Activated effector memory CD4-positive, alpha-beta T cell treated with Interleukin-2 at 50 U/mL for 16 hours (primary cell): ENCODE measurements around the gene GNB1L.

Source experiments
- DNase-seq: peaks from one replicate; pipeline ENCODE4 v3.0.0-alpha.2; 2020

GNB1L gene

DNA sequence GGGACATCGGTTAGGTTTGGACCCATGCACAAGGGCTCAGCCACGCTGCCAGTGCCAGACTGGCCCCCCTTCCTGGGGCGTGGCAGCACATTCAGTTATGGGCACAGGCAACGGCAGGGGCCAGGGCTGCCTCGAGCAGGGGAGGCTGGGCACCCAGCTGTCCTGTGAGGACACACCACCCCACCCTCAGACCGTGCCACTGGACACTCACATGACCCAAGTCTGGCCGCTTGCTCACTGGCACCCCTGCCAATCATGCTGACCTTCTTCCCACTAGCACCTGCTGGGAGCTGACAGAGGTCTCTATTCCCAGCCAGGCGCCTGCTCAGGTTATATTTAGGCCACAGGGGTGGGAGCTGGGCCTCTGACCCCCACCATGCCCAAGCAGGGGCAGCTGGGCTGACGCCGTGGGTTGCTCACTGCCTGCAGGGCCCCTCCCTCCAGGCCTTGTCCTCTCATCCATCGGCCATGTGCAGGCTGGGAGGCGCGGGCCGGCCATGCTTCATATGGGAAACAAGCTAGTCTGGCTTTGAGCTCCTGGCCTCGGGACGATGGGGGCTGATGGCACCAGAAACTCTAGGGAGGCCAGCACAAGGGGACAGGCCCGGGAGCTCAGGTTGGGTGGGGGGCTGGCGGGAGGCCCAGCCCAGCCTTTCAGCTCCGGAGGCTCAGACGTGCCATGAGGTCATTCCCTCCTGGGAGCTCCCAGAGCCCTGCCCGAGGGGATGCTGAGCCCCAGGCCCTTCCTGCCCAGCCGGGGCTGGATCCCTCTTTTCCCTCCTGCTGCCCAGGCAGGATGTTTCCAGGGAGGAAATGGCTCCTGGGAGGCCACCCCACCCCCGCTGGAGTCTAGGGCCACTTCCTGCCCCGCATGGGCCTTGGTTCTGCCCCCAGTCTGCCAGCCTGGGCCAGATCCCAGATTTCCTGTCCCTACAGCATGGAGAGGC is 109.2 kb downstream of the GNB1L start:
- DNase-seq, result no peak

DNA sequence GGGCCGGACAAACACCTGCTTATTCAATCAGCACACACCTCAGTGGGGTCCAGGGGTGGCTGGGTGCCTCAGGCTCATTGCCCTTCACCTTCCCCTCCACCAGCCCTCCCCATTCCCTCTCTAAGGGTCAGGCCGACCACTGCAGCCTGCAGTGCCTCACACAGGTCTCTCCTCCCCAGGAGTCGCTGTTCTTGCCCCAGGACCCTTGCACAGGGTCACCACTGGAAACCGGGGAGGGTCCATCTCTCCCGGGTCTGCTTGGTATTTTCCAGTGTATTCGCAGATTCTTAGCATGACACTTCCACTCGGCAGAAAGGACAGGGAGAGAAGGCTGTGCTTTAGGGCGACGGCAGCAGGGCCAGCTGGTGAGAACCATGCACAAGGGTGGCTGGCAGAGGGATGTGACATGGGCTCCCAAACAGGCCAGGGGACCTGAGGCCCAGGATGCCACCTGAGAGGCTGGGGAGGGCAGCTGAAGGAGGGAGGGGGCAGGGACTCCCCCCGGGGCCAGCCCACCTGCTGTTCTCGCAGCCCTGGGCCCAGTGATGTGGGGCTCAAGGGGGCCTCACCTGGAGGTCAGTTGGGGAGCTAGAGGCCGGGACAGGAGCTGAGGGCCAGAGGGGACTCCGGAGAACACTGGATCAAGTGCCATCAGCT is 110.2 kb downstream of the GNB1L start:
- no peak for DNase-seq

DNA sequence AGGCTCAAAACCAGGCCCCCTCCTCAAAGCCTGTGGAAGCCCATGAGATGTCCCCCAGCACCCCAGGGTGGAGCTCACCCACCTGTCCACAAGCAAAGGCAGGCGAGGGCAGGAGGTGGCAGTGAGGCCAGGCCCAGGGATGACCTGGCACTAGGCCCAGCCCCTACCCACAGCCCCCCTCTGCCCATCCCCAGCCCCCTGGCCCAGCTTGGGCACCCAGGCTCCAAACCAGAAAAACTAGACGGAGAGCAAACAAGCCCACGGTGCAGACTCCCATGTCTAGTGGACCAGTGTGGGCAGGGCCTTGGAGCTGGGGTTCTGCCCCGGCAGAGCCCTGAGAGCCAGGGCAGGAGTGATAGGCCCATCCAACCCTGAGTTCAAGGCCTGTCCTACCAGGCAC is 111.0 kb downstream of the GNB1L start:
- no peak for DNase-seq

- no peak for DNase-seq
Measured at GRCh38 chr22:19743081-19743480, 111.6 kb downstream of the GNB1L start.

GRCh38 chr22:19742160-19743066 is 112.3 kb downstream of the GNB1L start:
- DNase-seq, result no peak

DNA sequence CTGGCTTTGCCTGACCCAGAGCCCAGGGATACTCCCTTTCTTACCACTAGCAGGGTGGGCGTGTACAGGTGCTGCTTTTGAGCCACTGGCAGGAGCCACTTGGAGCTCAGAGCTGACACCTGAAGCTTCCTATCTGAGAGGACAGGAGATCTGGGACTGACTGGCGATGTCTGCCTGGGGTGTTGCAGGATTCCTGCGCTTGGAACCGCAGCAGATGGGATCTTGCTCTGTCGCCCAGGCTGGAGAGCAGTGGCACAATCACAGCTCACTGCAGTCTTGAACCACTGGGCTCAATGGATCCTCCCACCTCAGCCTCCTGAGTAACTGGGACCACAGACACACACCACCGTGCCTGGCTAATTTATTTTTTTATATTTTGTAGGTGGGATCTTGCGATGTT is 113.6 kb downstream of the GNB1L start:
- no peak for DNase-seq

DNA sequence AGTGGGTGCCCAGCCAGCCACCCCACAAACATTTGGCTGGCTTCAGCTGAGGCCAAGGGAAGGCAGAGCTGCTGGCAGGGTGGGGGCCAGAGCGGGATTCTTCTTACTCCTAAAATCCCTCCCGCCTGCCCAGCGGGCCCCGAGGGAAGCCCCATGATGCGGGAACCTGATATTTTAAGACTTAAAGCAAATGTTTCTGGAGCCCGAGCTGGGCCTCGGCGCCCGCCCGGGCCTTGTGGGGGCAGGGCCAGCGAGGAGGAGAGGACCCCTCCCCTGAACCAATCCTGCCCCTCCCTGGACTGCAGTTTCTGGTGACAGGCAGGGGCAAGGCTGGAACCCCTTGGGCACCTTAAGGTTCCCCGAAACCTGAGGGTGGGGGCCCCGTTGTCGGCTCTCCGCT is 114.1 kb downstream of the GNB1L start:
- no peak for DNase-seq

- no peak for DNase-seq
Measured at GRCh38 chr22:19739911-19740449, 114.7 kb downstream of the GNB1L start.

DNA sequence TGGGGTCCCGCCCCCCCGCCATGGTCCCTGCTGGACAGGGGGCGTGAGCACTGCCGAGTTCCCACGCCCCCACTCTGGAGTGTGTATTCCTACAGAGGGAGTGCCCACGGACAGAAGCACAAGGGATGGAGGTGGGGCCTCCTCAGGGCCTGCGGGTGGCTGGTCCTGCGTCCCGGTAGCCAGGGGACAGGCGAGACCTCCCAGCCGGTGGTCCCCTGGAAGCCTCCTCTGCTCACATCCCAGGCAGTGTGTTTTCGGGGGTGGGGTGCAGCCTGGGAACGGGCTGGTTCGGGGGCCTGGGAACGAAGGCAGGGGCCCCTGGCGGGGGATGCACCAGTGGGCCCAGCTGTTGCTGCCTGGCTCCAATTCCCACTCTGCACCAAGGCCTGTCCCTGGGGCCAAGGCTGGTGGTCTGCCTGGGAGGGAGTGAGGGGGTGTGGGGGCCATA is 115.2 kb downstream of the GNB1L start:
- DNase-seq, result no peak

GRCh38 chr22:19738664-19739447 is 115.8 kb downstream of the GNB1L start:
- no peak for DNase-seq

GRCh38 chr22:19737846-19738663 is 116.6 kb downstream of the GNB1L start:
- DNase-seq, result no peak

GRCh38 chr22:19735665-19736510 is 118.8 kb downstream of the GNB1L start:
- no peak for DNase-seq

DNA sequence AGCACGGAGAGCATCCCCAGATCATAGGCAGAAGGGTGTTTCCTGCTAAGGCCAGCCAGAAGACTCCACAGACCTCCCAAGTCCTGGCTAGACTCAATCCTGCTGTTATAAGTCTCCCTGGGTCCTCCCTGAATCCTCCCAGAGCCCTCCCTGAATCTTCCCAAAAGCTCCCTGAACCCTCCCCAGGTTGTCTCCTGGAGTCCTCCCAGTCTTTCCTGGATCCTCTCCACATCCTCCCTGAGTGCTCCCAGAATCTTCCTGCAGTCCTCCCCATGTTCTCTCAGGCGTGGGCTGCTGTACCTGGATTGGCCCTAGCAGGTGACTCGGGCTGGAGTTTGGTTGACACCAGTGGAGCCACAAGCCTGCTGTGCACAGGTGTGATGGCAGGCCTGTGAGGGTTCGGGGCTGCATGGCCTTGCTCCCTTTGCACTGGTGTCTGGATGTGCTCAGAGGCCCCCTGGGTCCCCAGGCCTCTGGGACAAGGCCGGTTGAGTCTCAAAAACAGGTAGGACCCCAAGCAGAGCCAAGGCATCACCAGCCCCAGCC is 119.8 kb downstream of the GNB1L start:
- DNase-seq, result no peak

DNA sequence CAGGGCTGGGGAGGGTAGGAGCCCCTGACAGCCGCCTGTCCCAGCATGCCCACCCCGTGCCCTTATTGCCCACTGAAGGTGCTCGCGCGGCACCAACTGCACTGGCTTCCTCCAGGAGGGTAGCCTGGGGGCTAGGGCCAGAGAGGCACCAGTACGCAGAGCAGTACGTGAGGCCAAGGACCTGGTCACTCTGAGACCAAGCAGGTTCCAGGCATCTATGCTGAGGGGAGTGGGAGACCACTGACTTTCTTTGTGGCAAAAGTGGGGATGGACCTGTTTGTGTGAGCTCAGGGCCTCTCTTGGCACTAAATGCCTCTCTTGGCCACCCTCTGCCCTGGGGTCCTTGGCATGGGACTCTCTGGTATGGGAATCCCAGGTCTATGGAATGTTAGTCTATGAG is 120.5 kb downstream of the GNB1L start:
- no peak for DNase-seq

GRCh38 chr22:19733755-19734154 is 120.9 kb downstream of the GNB1L start:
- no peak for DNase-seq
